ENCODE data around the gene IL4R.

Gene IL4R

DNA sequence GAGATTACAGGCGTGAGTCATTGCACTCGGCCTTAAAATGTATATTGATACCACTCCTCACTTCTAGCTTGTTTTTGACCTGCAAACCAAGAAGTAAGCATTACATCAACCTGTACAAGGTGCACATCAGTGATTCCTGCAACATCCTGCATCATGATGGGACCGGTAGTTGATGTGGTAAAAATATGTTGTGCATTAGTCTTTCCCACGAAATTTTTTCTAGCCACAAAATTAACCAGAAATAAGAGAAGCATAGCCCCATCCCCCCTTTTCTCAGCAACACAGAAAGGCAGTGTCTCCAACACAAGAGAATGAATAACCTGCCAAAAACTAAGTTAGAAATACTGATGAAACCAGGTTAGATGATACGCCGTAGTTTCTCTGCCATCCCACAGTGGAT is 24.1 kb upstream of the IL4R start:
- no peak for DNase-seq

DNA sequence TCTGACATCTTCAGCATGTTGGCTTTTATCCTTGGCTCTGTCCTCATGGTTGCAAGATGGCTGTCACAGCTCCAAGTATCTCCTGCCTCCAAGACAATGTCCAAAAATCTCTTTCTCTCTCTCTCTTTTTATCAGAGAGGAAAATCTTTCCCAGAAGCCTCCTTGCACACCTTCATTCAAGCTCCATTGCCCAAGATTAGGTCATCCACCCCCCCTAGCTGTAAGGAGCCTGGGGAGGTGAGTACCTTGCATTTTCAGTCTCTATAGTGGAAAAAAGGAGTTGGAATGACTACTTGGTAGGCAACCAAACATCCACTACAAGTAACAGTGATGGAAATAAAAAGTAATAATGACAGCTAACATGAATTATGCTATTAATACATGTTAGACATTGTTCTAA is 23.2 kb upstream of the IL4R start:
- no peak for DNase-seq

DNA sequence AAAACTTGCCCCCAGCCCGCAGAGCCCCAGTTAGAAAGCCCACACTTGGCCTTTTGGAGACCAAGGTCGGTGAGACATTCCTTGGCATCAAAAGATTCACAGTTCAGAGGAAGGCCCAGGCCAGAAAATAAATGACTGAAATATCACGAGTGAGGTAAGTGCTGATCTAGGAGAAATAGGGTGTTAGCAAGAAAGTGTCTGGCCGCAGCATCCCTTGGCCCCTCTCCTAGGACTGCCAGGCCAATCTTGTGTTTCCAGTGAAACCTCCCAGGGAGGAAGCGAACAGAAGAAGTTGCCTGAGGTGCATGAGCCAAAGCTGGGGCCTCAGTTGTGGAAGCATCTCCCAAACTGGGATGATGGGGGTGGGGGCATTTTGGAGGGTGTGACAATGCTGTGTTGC is 22.7 kb upstream of the IL4R start:
- no peak for DNase-seq

DNA sequence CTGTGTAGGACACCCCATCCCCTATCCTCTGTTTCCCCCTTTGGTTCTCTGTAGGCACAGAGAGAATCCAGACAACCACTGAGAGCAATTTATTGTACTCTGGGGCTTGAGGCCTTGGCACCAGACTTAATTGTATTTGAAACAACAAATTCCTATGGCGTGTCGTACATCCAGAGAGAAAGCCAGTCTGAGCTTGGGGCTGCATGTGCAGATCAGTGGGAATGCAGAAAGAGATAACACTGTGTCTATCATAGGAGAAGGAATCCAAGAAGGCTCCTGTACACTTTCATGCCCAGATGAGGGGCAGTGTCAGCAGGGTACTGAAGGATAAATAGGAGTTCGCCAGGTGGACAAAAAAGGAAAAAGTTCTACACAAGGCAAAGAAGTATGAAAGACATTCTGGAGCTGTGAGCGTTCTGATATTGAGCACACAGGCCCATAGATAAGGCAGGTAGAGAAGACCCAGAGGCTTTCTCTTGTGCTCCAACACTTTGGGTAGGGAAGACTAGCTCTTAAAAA is 22.0 kb upstream of the IL4R start:
- no peak for DNase-seq

DNA sequence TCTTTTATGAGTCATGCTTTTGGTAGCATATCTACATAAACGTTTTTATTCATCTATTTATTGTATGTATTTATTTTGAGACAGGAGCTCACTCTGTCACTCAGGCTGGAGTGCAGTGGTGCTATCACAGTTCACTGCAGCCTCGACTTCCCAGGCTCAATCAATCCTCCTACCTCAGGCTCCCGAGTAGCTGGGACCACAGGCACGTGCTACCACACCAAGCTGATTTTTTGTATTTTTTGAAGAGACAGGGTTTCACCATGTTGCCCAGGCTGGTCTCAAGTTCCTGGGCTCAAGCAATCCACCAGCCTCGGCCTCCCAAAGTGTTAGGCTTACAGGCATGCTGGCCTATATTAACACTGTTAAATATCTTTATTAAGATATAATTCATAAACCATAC is 20.4 kb upstream of the IL4R start:
- DNase-seq = no peak

DNA sequence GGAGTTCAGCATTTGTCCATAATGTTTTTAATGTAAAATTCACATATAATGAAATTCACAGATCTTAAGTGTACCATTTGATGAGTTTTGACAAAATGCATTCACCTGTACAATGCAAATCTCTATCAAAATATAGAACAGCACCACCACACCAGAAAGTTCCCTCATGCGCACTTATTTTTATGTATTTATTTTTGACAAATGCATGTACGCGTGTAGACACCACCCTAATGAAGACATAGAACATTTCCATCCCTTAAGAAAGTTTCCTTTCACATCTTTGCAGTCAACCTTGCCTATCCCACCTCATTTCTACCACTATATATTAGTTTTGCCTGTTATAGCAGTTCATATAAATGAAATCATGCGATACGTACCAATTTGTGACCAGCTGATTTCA is 15.6 kb upstream of the IL4R start:
- DNase-seq = no peak

DNA sequence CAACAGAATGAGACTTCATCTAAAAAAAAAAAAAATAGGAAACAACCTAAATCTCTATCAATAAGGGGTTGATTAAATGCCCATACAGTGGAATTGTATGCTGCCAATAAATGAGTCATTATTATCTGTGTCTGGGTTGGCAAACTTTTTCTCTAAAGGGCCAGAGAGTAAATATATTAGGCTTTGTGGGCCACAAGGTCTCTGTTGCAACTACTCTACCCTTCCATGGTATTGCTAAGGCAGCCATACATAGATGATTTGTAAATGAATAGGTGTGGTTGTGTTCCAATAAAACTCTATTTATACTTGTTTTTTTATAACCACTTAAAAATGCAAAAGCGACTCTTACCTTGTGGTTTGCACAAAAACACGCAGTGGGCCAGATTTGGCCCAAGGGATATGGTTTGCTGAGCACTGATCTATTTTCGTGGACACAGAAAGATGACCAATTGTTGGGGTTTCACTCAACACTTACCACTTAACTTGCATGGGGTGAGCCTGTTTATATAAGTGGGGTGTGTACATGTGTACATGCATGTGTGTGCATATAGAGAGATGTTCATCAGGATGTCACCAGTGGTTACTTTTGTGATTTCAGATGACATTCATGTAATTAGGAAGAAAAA is 12.4 kb upstream of the IL4R start:
- DNase-seq = no peak

DNA sequence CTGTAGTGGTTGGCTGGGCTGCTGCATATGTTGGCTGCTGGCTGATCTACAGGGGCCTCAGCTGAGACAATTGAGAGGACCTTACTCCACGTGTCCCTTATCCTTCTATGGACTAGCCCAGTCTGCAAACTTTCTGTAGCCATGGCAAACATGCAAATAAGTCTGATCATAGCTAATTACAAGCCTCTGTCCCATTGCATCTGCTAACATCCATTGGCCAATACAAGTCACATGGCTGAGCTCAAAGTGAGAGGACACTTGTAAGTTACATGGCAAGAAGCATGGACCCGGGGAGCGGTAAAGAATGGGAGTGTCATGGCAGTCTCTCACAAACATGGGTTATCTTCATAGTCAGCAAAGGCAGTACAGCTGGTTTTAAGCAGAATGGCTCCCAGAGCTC is 11.6 kb upstream of the IL4R start:
- no peak for DNase-seq

DNA sequence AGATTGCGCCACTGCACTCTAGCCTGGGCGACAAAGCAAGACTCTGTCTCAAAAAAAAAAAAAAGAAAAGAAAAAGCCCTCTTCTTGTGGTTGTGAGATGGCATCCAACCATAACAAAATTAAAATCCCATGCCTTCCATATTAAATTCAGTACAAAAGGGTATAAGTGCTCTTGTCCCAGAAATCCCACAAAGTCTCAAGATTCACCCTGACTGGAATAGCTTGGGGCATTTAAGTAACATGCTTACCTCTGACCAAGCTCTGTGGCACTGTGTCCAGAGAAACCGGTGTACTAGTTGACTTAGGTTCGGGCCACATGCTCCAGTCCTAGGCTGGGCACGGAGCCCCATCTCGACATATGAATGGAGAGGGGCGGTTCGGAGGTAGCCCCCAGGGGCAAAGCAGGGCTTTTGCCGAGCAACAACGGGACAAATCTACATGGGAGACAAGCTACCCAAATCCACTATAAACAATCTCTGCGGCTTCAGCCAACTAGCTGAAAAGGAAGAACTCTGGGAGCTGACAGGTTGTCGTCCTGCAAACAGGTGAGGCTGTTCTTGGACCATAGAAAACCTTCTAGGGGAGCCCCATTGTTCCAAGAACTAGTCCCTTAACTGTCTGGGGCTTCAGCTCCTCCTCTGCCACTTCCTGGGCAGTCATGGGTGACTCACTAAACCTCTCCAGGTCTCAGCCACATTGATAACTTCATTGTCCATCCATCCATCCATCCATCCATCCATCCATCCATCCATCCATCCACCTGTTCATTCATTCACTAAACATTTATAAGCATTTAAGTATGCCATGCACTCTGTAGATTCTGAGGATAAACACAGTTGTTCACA is 10.3 kb upstream of the IL4R start:
- no peak for DNase-seq

DNA sequence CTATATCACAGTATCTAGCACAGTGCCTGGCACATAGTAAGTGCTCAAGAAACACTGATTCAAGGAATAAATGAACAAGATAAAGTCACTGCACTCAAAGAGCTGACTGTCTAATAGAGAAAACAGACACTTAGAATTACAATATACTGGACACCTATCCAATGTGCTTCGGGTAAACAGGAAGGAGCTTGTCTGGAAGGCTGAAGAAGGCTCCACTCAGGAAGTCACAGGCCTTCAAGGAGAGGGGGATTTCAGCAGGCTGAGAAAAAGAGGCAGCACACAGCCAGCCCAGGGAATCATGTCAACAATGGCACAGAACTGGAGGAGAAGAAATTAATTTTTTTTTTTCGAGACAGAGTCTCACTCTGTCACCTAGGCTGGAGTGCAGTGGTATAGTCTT is 9.7 kb upstream of the IL4R start:
- no peak for DNase-seq

DNA sequence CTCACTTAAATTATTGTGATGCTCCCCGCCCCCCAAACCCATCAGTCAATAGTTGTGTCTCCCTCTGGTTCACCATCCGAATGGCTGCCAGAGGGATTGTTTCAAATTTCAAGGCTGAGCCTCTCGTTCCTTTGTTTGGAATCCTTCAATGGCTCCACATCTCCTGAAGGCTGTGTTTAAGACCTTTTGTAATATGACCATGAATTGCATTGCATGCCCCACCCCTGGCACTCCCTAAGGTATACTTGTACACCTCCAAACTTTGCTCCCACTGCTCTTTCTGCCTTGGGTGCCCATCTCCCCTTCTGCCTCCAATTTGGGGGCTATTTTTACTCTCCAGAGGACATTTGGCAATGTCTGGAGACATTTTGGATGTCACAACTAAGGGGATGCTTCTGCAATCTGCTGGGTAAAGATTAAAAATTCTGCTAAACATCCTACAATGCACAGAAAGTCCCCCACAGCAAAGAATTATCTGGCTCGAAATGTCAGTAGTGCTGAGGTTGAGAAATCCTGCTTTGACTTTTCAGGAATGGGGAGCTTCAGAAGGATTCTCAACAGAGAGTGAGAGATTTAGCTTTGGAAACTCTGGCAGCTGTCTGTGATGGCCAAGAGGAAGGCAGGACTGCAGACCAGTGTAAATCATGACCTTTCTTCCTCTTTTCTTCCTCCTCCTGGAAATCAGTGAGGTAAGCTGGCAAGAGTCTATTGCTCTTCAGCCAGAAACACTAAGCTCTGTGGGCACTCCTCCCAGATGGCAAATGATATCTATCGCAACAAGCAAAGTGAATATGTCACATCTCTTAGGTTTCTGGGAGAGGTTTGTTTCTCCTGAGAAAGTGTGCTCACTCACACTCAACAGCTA is 8.7 kb upstream of the IL4R start:
- no peak for DNase-seq

DNA sequence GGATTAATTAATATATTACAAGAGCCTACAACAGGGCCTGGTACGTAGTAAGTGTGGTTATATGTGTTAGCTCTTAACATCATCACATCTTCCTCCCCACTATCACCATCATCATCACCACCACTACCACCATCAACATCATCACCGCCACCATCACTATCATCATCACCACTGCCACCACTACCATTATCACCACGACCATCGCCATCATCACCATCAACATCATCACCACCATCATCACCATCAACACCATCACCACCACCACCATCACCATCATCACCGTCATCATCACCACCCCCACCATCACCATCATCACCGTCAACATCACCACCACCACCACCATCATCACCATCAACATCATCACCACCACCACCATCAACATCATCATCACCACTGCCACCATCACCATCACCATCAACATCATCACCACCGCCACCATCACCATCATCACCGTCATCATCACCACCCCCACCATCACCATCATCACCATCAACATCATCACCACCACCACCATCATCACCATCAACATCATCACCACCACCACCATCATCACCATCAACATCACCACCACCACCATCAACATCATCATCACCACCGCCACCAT is 7.8 kb upstream of the IL4R start:
- no peak for DNase-seq

DNA sequence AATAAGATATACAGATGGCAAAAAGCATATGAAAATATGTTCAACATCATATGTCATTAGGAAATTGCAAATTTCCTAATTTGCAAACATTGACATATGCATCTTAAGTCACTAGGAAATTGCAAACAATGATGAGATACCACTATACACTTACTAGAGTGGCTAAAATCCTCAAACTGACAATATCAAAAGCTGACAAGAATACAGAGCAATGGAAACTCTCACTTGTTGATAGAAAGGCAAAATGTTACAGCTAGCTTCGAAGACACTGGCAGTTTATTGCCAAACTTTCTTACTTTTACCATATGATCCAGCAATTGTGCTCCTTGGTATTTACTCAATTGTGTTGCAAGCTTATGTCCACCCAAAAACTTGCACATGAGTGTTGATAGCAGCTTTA is 5.0 kb upstream of the IL4R start:
- no peak for DNase-seq

DNA sequence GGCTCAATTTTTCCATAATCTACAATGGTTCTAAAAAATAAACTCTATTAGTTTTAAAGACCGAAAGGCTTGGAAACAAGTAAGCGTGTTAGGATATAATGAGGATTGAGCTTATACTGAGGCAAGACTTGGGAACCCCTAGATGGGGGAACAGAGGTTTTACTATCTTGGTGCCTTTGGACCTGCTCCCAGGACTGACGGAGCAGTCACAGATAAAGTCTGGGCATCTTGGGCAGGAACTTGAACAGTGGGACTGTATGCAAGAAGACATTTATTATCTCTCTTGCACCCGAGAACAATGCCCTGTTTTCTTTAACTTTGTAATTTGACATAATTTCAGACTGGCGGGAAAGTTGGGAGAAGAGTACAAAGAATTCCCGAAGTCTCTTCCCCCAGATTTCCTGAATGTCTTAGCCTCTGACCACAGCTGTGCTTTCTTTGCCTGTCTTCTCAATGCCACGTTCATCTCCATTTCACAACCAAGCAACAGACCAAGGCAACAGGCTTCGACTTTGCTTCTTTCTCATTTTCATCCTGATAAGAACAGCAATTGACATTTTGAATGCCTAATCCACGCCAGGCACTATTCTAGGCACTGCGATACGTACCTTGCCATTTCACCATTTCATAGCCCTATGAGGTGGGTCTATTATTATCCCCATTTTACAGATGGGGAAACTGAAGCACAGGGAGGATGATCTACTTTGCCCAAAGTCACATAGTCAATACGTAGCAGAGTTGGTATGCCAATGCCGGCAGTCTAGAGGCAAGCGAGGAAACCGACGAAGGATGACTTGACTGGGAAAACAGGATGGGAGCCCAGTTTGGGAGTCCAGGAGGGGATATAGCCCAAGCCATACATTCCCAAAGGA is 3.0 kb upstream of the IL4R start:
- no peak for DNase-seq

DNA sequence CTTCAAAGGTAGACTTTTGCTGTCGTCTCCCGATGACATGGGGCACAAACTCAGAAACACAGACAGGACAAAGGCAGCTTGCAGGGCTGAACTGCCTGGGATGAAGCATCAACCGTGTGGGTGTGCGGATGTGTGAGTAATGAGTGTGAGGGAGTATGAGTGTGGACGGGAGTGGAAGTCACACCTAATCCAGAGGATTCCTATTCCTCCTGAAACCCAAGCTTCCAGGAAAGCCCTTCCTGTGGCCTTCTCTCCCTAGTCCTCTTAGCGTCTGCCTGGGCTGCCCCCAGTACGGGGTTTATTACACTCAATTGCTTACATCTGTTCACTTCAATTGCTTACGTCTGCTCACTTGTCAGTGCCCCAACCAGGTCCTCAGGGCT is 2.3 kb upstream of the IL4R start:
- no peak for DNase-seq

DNA sequence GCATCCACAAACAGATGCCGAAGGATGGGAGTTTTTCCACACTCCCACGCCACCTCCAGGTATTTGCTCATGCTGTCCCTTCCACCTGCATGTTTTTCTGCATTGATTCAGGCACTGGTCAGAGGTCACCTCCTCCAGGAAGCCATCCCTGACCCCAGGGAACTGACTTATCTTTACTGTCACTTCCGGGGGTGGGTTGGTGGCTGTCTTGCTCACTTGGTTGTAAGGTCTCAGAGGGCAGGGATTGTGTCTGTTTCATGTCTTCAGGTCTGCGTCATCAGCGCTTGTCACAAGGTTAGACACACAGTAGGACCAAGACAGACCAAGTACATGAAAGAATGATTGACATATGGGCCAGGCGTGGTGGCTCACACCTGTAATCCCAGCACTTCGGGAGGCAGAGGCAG is 1.9 kb upstream of the IL4R start:
- no peak for DNase-seq

DNA sequence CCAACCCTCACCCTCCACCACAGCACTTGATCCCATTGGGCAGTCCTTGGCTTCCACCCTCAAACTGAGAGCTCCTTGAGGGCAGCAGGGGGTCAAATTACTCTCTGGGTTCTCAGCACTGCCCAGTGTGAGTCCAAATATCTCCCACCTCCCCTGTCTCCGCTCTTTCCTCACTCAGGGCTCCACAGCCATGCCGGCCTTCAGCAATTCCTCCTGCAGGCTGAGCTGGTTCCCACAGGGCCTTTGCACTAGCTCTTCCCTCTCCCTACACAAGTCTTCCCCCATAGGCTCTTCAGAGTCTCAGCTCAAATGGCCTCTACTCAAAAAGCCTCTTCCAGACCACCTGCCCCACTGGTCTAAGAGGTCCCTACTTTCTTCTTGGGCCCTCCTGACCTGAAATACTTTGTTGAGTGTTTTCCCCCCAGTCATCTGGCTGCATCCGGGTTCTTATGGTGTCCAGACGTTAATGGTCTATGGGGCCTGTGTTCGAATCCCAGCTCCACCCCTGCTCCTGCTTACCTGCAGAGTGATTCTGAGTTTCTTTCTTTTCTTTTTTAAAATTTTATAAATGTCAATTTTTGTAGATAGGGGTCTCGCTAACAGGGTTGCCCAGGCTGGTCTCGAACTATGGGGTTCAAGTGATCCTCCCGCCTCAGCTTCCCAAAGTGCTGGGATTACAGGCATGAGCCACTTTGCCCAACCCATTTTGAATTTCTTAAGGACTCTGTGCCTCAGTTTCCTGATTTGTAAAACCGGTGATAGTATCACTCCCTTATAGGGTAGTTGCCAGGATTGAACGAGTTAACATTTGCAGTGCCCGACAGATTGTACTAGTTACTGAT is 973 bp upstream of the IL4R start:
- no peak for DNase-seq

DNA sequence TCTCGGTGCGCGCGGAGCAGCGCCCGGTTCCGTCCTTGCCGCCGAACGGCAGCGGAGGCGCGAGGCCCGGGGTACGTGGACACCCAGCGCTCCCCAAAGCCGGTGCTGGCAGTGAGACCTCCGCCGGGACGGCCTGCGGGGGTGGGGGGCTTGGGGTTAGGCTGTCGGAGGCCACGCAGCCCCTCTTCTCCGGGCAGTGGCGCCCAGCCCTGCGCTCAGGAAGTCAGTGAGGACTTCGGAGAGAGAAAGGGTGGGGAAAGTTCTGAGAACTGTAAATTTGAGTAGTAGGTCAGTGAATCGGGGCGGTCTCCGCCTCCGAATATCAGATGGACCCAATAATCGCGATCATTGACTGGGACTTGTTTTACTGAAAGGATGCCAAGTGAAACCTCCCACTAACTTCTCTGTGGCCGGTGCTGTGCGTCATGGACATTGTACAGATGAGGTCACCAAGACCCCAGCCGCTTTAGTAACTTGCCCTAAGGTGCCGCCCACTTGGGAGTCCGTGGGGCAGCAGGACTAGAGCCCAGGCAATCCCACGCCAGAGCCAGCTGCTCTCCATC is 468 bp downstream of the IL4R start:
- DNase-seq = no peak

DNA sequence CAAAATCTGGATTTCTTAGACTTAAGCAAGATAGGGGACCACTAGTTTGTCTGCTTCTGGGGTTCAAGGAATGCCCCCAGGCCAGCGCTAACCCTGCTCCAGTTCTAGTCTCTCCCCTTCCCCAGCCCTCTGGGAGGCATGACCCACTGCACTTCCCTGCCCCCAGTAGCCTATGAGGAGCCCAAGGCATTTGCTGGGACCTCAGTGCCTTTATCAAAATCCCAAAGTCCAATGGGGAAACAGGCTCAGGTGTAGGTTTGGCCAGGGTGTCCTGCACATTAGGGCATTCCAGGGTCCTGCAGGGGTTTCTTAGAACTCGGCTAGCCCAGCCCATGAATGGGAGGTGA is 1.2 kb downstream of the IL4R start:
- no peak for DNase-seq

DNA sequence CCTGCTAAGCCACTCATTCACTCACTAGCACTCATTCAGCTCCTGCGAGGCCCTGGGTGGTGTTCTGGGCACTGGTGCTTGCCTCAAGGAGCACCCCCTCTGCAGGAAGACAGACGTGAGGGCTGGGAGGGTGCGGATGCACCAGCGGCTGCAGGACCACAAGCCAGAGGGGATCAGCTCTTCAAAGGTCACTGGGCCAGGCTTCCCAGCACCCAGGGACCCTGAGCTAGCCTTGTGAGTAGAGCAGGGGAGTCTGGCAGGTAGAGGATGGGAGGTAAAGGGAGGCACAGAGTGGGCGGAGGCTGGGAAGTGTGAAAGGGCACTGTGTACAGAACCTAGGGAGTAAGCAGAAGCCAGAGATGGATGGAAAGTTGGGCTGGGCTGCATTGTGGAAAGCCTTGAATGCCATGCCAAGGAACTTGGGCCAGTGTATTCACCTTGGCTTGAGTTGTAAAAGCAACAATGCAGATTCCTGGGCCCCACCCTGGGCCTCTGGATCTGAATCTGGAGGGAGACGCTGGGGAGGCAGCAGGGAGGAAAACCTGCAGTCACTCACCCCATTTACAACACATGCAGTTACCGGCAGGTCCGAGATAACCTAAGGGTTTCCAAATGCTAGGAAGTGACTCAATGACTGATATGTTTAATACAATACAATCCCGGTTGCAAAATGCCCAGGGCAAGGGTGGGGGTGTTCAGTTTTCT is 1.7 kb downstream of the IL4R start:
- no peak for DNase-seq

All from COR-L47 (cell line).